HG02981 (cell line): Measurements from ENCODE around the gene GPX4.

Source experiments
- ATAC-seq: cut with Tn5 transposase; IDR thresholded peaks from one replicate; pipeline ENCODE4 v1.9.1; 2021; ENCODE audit warnings: mild to moderate bottlenecking, moderate library complexity; ENCODE audit not compliant: unreplicated experiment

The GPX4 gene

GRCh38 chr19:1084024-1084868 is 19.5 kb upstream of the GPX4 start:
- no peak for ATAC-seq

- ATAC-seq: no peak
These were observed 18.6 kb upstream of the GPX4 start for GRCh38 chr19:1085053-1085658.

DNA sequence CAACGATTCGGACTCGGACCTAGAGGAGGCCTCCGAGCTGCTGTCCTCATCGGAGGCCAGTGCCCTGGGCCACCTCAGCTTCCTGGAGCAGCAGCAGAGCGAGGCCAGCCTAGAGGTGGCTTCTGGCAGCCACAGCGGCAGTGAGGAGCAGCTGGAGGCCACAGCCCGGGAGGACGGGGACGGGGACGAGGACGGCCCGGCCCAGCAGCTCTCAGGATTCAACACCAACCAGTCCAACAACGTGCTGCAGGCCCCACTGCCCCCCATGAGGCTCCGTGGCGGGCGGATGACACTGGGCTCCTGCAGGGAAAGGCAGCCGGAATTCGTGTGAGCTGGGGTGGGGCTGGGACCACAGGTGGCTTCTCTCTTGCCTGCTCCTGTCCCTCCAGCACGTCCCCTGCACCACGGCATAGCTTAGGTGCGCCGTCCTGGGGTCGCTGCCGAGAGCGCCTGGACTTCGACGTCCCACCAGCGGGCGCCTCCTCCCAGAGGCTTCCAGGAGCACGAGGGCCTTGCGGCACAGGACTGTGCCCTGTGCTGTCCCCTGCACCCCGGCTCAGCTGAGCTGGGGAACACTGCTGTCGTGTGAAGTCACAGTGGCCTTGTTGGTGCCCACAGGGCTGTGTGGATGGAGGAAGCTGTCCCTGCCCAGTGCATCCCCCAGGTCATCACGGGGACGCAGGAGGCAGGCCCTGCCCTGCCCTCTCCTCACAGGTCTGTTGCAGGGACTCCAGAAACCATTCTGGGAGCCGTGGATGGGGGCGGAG is 17.9 kb upstream of the GPX4 start:
- ATAC-seq: no peak

DNA sequence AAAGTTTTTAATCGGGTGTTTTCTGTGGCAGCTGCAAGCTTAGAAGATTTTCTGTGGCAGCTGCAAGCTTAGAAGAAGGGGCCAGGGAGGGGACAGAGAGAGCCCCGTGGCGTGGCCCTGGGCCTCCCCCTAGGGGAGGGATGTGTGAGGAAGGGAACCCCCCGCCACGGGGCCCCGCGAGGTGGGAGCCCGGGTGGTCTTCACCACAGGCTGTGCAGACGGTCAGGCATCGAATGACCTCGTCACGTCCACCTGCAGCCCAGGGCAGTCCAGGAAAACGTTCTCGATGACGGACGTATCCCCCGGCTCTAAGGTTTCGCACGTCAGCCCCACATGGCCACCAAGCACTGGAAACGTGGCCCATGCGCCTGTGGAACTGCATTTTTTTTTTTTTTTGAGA is 17.2 kb upstream of the GPX4 start:
- no peak for ATAC-seq

DNA sequence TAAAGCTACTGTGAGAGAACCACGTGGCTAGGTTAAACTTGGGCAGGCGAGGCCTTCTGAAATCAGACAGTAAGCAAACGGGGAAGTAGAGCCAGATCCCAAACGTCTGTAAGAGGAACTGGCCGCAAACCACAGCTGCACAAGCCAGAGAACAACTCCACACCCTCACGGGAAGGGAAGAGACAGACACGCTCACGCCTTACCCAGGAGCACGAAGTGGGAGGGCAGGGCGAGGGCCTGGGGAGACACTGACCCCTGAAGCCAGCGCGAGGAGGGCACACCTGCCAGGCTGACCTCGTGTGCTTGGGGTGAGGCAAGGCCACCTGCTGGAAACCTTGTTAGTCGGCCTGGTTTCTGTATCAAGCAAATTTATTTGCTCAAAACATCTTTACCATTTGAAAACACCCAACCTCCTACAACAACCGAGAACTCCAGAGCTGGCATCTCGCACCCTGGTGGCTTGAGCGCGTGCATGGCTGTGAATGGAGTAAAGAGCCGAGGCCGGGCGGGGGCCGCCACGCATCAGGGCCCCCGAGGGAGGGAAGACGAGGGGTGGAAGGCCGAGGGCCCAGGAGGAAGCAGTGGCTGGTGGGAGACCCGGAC is 15.9 kb upstream of the GPX4 start:
- no peak for ATAC-seq

GRCh38 chr19:1088416-1089010 is 15.3 kb upstream of the GPX4 start:
- no peak for ATAC-seq

- ATAC-seq: no peak
These were observed 14.5 kb upstream of the GPX4 start for GRCh38 chr19:1089126-1089771.

- no peak for ATAC-seq
These were observed 13.9 kb upstream of the GPX4 start for GRCh38 chr19:1089891-1090290.

DNA sequence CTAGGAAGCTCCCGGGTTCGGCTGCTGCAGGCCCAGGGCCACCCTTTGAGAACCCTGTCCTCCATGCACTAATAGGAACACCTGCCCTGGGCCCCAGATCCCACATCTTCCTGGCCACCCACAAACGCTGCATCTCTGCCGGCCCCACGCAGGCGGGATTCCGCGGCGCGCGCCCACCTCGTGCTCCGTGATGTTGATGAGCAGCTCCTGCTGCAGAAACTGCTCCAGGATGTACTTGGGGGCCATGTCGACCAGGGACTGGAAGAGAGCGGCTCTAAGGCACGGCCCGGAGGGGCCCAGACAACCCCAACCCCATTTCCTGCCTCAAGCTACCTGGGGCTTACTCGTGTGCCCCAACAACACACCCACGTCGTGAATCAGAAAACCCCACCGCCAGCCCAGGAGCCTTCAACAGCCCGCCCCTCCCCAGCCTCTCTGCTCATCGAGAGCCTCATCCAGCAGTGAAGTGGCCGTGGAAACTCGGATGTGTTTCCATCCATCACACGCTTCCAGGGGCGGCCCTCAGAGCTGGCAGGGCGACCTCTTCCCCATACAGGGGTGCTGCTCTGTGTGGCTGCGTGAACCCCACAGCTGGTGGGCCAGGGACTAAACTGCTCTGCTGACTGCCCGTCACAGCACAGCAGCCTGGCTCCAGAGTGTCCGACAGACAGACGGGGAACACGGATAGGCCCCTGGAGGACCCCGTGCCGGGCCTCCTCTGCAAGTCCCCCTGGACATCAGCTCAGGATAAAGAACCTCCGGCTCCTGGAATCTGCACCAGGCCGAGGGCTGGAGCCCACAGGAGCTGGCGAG is 12.9 kb upstream of the GPX4 start:
- no peak for ATAC-seq

DNA sequence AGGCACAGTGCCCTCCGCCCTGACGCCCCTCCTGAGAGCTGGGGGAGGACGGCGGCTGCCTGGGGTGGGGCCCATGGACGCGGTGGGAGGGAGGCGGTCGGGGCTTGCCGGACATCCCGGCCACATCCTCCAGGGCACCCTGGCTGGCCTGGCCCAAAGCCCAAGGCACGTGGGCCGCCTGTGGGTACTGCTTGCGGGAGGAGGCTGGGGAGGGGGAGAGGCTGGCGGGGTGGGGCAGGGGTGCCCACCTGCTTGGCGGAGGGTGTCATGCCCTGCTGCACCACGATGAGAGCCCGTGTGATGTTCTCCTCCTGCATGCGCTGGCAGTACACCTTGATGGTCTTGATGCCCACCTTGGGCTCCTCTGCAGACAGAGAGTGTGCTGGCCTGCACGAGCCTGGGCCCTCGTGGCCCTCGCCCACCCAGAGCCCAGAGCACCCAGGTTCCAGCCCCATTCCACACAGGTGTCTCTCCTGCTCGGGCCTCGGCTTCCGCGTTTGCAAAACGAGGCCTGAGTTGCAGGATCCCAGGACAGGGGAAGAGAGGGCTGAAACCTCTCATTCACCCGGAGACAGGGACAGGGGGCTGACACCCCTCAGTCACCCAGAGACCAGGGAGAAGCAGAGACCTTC is 12.1 kb upstream of the GPX4 start:
- no peak for ATAC-seq

GRCh38 chr19:1093330-1093729 is 10.5 kb upstream of the GPX4 start:
- ATAC-seq: no peak

- no peak for ATAC-seq
These were observed 9.8 kb upstream of the GPX4 start for GRCh38 chr19:1093811-1094553.

- ATAC-seq: no peak
These were observed 9.2 kb upstream of the GPX4 start for GRCh38 chr19:1094655-1094977.

DNA sequence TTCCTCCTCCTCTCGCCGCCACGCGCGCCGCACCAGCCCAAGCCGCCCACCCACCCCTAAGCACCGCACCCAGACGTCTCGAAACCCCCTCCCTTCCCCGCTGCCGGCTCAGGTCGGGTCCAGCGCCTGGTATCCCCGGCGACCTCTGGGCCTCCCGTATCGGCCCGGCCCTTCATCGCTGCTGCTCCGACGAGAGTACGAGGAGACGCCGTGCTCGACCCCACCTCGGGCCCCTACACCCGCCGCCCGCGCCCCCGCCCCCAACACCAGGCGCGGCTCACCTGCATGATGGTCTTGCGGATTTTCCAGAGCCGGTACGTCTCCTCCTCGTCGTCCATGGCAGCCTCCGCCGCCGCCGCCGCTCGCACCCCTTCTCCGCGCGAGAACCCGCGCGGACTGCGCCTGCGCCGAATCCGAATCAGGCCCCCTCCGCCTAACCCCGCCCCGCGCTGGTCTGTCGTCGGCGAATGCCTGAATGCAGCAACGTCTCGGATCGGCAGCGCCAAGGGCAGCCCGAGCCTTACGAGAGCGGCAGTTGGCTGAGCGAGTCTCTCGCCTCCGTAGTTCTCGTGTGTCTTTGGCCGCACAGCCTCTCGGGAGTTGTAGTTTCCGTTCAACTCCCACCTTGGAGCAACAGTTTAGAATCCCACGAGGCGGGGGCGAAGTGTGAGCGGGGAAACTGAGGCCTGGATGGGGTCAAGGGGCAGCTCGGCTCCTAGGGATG is 8.7 kb upstream of the GPX4 start, which contains the start of gene POLR2E:
Gene POLR2E, minus strand, starts transcription at position 398 of the 724 bp plus-strand sequence. Its CDS starts 60 bp downstream, at position 338.
- ATAC-seq: peak; percentile 88

DNA sequence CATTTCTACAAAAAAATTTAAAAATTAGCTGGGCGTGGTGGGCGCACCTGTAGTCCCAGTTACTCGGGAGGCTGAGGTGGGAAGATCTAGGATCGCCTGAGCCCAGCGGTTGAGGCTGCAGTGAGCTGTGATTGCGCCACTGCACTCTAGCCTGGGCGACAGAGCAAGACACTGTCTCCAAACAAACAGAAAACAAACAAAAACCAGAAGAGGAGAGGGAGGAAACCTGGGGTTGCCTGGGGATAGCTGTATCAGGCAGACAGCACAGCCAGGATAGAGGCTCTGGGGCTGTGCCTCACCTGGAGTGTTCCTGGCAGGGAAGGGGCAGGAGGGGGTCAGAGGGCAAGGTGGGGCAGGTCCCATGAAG is 6.0 kb upstream of the GPX4 start:
- ATAC-seq: no peak

- ATAC-seq: no peak
These were observed 5.4 kb upstream of the GPX4 start for GRCh38 chr19:1098177-1099051.

DNA sequence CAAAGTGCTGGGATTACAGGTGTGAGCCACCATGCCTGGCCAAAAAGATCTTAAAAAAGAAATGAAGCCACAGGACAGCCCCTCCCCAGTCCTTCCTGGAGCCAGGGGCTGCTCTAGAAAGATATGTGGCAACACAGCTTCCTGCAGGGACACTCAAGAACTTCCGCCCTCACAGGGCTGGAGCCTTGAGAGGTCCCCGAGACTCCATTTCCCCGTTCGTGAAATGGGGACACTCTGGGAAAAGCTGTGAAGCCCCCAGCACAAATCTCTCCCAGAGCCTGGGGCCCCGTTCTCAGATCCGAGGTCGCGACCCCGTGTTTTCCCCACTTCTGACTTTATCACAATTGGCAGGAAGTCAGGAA is 2.5 kb upstream of the GPX4 start:
- ATAC-seq: no peak
